IMR-90 (cell line): ENCODE results near the gene ARAP1.

ENCODE experiments used
- CEBPB ChIP-seq: IDR thresholded peaks from 2 replicates; pipeline ENCODE4 v1.6.1; 2012; ENCODE audit warnings: low read depth, low read length, improper control_type of control experiment
- MXI1 ChIP-seq: IDR thresholded peaks from 2 replicates; pipeline ENCODE4 v1.6.1; 2012; ENCODE audit warnings: low read depth, mild to moderate bottlenecking, low read length, moderate library complexity, borderline replicate concordance
- POLR2A ChIP-seq: IDR thresholded peaks from 2 replicates; pipeline ENCODE4 v1.6.1; 2012; ENCODE audit warnings: mild to moderate bottlenecking, low read depth, low read length
- SMC3 ChIP-seq: fragments of 150-350 bp; IDR thresholded peaks from 2 replicates; pipeline ENCODE4 v1.6.1; 2016; ENCODE audit warnings: low read depth, mild to moderate bottlenecking, antibody characterized with exemption, low read length, moderate library complexity
- TF ChIP-seq, protein P1 (sequence below): conservative IDR thresholded peaks from 2 replicates; pipeline ENCODE4 v1.5.1; 2012; ENCODE audit warnings: mild to moderate bottlenecking, low read depth, low read length, improper control_type of control experiment

DNA sequence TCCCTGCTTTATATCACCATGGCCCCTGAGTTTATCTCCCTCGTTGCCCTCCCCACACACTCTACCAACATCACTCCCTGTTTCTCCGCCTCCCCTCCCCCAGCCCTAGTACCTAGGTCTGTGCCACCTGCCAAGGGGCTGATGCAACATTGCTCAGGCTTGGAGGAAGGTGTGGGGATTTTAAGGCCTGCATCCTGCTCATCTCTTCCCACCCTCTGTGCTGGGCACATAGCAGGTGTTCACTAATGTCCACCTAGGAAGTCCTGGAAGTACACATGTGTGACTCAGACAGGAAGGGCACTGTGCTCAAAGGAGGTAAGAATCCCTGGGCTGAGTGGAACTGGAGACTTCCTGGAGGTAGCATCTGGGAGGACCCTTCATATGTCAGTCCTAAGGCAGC, 115.0 kb downstream of the ARAP1 start:
- TF ChIP-seq, protein P1, sequence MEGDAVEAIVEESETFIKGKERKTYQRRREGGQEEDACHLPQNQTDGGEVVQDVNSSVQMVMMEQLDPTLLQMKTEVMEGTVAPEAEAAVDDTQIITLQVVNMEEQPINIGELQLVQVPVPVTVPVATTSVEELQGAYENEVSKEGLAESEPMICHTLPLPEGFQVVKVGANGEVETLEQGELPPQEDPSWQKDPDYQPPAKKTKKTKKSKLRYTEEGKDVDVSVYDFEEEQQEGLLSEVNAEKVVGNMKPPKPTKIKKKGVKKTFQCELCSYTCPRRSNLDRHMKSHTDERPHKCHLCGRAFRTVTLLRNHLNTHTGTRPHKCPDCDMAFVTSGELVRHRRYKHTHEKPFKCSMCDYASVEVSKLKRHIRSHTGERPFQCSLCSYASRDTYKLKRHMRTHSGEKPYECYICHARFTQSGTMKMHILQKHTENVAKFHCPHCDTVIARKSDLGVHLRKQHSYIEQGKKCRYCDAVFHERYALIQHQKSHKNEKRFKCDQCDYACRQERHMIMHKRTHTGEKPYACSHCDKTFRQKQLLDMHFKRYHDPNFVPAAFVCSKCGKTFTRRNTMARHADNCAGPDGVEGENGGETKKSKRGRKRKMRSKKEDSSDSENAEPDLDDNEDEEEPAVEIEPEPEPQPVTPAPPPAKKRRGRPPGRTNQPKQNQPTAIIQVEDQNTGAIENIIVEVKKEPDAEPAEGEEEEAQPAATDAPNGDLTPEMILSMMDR: no peak
- TF ChIP-seq POLR2A (no peak), CEBPB (no peak), SMC3 (no peak), MXI1 (no peak)
